ENCODE measurements around the gene CCDC12. TPM values are rescaled to one million over a fixed set of nuclear protein-coding genes. Genes with fewer than 3 reads are reported as not detected.

The CCDC12 gene
- total RNA-seq, 1 donor from 2014 or later: 22.3 TPM

GRCh38 chr3:46876313-46877300 lies 99.9 kb downstream of the CCDC12 start:
- peak; percentile 67 for DNase-seq (ENCODE audit: low read depth)

- no peak for DNase-seq (ENCODE audit: low read depth)
These were observed 101.0 kb downstream of the CCDC12 start for GRCh38 chr3:46875560-46875959.

DNA sequence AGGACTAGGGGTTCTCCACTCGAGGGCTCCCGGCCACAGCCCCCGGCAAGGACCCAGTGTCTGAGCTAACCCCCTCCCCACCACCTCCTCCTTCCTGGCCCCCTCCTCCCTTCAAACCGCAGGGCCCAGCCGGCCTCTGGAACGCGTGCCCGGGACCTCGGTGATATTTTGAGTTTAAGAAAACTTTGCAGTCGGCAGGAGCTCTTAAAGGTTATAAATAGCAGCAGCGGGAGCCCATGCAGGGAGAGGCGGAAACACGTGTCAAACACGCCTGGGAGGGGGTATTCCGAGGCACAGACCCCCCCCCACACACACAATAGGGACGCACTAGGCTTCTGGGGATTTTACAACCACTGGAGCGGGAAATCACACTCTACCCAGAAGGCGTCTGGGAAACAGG lies 102.1 kb downstream of the CCDC12 start:
- no peak for DNase-seq (ENCODE audit: low read depth)

GRCh38 chr3:46873521-46873920 lies 103.0 kb downstream of the CCDC12 start:
- no peak for DNase-seq (ENCODE audit: low read depth)

Other genes starting within 250 kb of the CCDC12 start
- 4.7 and 15.2 TPM in 2 replicates for gene MYL3, start 113.3 kb downstream of the CCDC12 start, total RNA-seq
- 16.3 and 106 TPM in 2 replicates for gene PTH1R, start 99.0 kb downstream of the CCDC12 start, total RNA-seq
- 14.2 and 25.6 TPM in 2 replicates for gene NBEAL2, start 2.9 kb upstream of the CCDC12 start, total RNA-seq
- 22.7 and 75.3 TPM in 2 replicates for gene SETD2, start 187.4 kb upstream of the CCDC12 start, total RNA-seq

All from renal cortical epithelial cell (primary cell).